Fibroblast of lung (primary cell): Measurements from ENCODE around the gene ATP9B.

Experiments
- EZH2 ChIP-seq: IDR thresholded peaks from 2 replicates; pipeline ENCODE4 v1.5.1; 2012; ENCODE audit warnings: low read length, control low read depth, mild to moderate bottlenecking; ENCODE audit errors: missing control alignments
- TF ChIP-seq, protein P1 (sequence below), 2 donors: IDR thresholded peaks in 1 of 2; conservative IDR thresholded peaks in 1 of 2; 1 replicate in 1 of 2; 2 replicates in 1 of 2; pipeline ENCODE4 v1.5.1; 2011 to 2012; ENCODE audit warnings: low read length in 2 of 2, control low read depth in 1 of 2, inconsistent platforms in 1 of 2, low read depth in 1 of 2, mild to moderate bottlenecking in 1 of 2

DNA sequence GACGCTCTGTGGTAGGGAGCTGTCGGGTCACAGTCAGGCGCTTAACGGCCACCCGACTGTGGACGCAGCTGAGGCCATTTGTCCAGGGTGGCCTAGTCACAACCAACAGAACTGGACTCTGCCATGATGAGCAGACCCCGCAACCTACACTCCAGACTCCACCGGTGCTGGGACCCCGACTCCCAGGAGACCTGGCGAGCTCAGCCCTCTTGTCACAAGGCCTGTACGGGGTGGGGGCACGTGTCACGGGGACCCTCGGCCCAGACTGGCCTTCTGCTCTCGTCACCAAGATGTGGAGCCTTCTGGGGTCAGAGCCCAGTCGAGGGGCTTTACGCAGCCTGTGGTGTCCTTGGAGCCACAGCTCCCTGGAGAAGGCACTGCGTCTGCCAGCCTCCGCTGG, 349.0 kb downstream of the ATP9B start:
- TF ChIP-seq, protein P1, sequence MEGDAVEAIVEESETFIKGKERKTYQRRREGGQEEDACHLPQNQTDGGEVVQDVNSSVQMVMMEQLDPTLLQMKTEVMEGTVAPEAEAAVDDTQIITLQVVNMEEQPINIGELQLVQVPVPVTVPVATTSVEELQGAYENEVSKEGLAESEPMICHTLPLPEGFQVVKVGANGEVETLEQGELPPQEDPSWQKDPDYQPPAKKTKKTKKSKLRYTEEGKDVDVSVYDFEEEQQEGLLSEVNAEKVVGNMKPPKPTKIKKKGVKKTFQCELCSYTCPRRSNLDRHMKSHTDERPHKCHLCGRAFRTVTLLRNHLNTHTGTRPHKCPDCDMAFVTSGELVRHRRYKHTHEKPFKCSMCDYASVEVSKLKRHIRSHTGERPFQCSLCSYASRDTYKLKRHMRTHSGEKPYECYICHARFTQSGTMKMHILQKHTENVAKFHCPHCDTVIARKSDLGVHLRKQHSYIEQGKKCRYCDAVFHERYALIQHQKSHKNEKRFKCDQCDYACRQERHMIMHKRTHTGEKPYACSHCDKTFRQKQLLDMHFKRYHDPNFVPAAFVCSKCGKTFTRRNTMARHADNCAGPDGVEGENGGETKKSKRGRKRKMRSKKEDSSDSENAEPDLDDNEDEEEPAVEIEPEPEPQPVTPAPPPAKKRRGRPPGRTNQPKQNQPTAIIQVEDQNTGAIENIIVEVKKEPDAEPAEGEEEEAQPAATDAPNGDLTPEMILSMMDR (conservative IDR thresholded peaks at IDR 0.05 in 1 of 2, IDR thresholded peaks at IDR 0.05 in 1 of 2; ENCODE audit: low read depth in 1 of 2, low read length in 2 of 2): no peak
- TF ChIP-seq EZH2: no peak
